K562 treated with DMSO at 1 percent for 24 hours (cell line): Measurements from ENCODE around the gene ZDHHC22. TPM values are rescaled to one million over a fixed set of nuclear protein-coding genes. Genes with fewer than 3 reads are reported as not detected.

Experiments used
- total RNA-seq: library from RNA; unstranded; fragments of 300-600 nt; gene quantifications from 2 replicates; pipeline ENCODE4 v1.2.3, GENCODE V29; 2022; ENCODE audit warnings: low read depth; ENCODE audit not compliant: insufficient read depth

The ZDHHC22 gene, protein sequence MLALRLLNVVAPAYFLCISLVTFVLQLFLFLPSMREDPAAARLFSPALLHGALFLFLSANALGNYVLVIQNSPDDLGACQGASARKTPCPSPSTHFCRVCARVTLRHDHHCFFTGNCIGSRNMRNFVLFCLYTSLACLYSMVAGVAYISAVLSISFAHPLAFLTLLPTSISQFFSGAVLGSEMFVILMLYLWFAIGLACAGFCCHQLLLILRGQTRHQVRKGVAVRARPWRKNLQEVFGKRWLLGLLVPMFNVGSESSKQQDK
- not detected in 2 replicates for total RNA-seq

GRCh38 chr14:77141214-77142004, at the start of gene ZDHHC22:
Gene ZDHHC22, minus strand, starts transcription at chr14:77141791. Its CDS starts 2,053 bp downstream, at chr14:77139738.

DNA sequence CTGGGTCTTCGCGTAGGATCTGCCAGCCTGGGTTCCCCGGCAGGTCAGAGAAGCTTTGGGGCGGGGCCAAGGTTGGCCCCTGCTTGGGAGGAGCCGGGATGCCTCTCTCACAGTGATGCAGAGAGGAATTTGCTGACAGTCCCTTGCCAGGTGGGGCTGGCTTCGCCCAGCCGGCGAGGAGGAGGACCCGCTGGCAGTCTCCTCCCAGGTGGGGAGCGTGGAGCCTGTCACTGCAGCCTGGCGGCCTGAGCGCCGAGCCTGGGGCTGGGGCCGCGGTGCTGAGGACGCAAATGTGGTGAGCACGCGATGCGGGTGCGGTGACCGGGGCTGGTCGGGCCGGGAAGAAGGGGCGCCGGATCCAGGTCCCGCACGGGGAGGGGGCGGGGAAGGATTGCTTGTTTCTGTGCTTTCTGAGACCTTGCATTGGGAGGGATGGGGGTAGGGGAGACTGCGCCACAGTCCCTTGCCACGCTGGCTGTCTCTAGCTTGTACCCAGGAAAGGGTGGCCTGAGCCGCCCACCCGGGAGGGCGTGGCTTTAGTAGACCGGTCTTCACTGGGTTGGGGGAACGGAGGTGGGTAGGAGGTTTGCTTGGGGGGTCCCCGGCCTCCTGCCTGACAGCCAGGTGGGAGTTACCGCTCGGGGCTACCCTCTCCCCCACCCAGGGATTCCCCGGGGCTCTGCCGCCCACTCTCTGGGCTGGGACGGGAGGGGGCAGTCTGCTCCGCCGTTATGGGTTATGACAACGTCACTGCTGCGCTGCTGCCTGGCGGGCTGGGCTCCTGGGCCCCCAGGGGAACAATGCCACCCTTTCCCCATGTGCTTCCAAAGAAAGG, 40.2 kb upstream of the ZDHHC22 start, which contains the start of gene TMEM63C:
Gene TMEM63C, plus strand, starts transcription at position 196 of the 835 bp plus-strand sequence. CDS start 37,016 bp downstream, outside the sequence.

DNA sequence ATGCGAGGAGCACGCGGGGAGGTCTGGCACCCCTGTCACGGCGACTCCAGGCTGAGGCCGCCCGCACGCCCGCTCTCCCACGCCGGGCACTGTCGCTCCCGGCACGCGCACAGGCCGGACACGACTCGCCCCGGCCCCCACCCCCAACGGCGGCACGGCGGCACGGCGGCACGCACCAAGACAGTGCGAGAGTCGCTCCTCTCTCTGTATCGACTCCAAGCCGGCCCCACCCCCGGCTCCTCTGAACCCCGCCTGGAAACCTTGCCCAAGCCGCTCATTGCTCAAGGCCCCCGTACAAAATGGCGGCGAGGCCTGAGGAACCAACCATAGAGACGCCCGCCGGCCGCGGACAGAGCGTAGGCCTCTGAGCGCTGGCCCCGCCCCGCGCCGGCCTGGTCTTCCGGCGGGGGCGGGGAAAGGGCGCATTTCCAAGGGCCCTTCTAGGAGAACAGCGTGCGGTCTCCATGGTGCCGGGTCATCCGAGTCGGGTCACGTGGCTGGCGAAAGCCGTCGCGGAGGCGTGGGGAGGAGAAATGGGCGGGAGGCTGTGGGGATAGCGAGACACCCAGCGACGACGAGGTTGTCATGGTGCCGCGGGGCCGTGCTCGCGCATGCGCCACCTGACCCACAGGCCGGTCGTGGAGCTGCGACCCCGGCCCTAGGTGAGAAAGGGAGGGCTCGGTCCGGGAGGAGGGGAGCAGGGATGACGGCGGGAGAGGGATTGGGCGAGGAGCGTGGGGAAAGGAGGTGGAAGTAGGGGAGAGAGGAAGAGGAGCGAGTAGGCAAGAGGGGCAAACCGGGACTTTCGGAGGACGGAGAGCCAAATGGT, 43.7 kb downstream of the ZDHHC22 start, which contains the start of gene CIPC:
Gene CIPC, plus strand, starts transcription at position 559 of the 829 bp plus-strand sequence. CDS start 7,451 bp downstream, outside the sequence.

Other genes with a start within 250 kb of the ZDHHC22 start
- gene IRF2BPL, start 113.1 kb downstream of the ZDHHC22 start, total RNA-seq, result 52.4 and 56.8 TPM in 2 replicates
- gene CIPC, start 43.5 kb downstream of the ZDHHC22 start, total RNA-seq, result 5.2 and 5.3 TPM in 2 replicates
- not detected in 2 replicates for gene TMEM63C, start 40.0 kb upstream of the ZDHHC22 start, total RNA-seq
- gene NGB, start 129.4 kb upstream of the ZDHHC22 start, total RNA-seq, result not detected in 2 replicates
- 6.8 and 7.3 TPM in 2 replicates for gene POMT2, start 179.1 kb upstream of the ZDHHC22 start, total RNA-seq
- 37.8 and 39.4 TPM in 2 replicates for gene GSTZ1, start 179.2 kb upstream of the ZDHHC22 start, total RNA-seq
- 5.5 and 7.1 TPM in 2 replicates for gene TMED8, start 235.3 kb upstream of the ZDHHC22 start, total RNA-seq
- gene SAMD15, start 235.6 kb upstream of the ZDHHC22 start, total RNA-seq, result 0.29 and 2.4 TPM in 2 replicates